ENCODE data around the gene PKDREJ. TPM values are rescaled to one million over a fixed set of nuclear protein-coding genes. Genes with fewer than 3 reads are reported as not detected.
A peak's percentile ranks its signal among the peaks of the same experiment; 100 is the strongest.
"Not testable (repeated sequence)": the region's sequence is repeated elsewhere in the genome, so short reads cannot be mapped to it uniquely, and the experiment has no call there.

PKDREJ gene
- total RNA-seq = not detected

- Histone ChIP-seq H3K27me3 (no peaks in the 10 kb centered on the region), H3K27ac (no peak within 1 kb of the TSS), H3K4me1 (peaks cover 12% of the 10 kb centered on the region), H3K36me3 (no peaks in the 10 kb centered on the region), H3K4me3 (peak within 1 kb of the TSS; percentile 33 to 54), H3K9me3 (no peaks in the 10 kb centered on the region)
- TF ChIP-seq POLR2A (IDR thresholded peaks at IDR 0.05) = no peak
- TF ChIP-seq POLR2AphosphoS5 (IDR thresholded peaks at IDR 0.05; ENCODE audit: insufficient read depth in 1 of 2, low read depth in 1 of 2) = no peak
- TF ChIP-seq, protein P1, sequence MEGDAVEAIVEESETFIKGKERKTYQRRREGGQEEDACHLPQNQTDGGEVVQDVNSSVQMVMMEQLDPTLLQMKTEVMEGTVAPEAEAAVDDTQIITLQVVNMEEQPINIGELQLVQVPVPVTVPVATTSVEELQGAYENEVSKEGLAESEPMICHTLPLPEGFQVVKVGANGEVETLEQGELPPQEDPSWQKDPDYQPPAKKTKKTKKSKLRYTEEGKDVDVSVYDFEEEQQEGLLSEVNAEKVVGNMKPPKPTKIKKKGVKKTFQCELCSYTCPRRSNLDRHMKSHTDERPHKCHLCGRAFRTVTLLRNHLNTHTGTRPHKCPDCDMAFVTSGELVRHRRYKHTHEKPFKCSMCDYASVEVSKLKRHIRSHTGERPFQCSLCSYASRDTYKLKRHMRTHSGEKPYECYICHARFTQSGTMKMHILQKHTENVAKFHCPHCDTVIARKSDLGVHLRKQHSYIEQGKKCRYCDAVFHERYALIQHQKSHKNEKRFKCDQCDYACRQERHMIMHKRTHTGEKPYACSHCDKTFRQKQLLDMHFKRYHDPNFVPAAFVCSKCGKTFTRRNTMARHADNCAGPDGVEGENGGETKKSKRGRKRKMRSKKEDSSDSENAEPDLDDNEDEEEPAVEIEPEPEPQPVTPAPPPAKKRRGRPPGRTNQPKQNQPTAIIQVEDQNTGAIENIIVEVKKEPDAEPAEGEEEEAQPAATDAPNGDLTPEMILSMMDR (IDR thresholded peaks at IDR 0.05) = no peak
- no peak for DNase-seq (ENCODE audit: extremely low spot score in 2 of 2)
- intact Hi-C loops (cut with DNase I) = loop anchor here (10.0 kb wide), 2 partner anchors 108 to 138 kb away; partner anchors contain the start of gene PPARA
Observed at GRCh38 chr22:46263216-46263590, at the start of gene PKDREJ. TSS of gene PKDREJ (minus strand) at chr22:46263343. CDS start at chr22:46263322, 21 bp downstream.

- H3K4me1 ChIP-seq; DNase-seq (ENCODE audit: extremely low spot score in 2 of 2); H3K27ac ChIP-seq; H3K9me3 ChIP-seq; H3K27me3 ChIP-seq; intact Hi-C loops (cut with DNase I); H3K4me3 ChIP-seq; H3K36me3 ChIP-seq: not testable (repeated sequence)
Observed at GRCh38 chr22:46312848-46313247, 49.7 kb upstream of the PKDREJ start.

- intact Hi-C loops (cut with DNase I) = no loop called here
- H3K4me1 ChIP-seq = no peaks in the 10 kb centered on the region
- DNase-seq (ENCODE audit: extremely low spot score in 2 of 2) = no peak
- no peaks in the 10 kb centered on the region for H3K27me3 ChIP-seq
- H3K4me3 ChIP-seq = no peak overlapping the region
- TF ChIP-seq, protein P1 (IDR thresholded peaks at IDR 0.05) = no peak
- TF ChIP-seq POLR2AphosphoS5 (IDR thresholded peaks at IDR 0.05; ENCODE audit: insufficient read depth in 1 of 2, low read depth in 1 of 2) = no peak
- no peak for TF ChIP-seq POLR2A (IDR thresholded peaks at IDR 0.05)
- H3K27ac ChIP-seq = no peak overlapping the region
- no peaks in the 10 kb centered on the region for H3K36me3 ChIP-seq
- no peaks in the 10 kb centered on the region for H3K9me3 ChIP-seq
Observed at GRCh38 chr22:46312056-46312455, 48.9 kb upstream of the PKDREJ start.

DNA sequence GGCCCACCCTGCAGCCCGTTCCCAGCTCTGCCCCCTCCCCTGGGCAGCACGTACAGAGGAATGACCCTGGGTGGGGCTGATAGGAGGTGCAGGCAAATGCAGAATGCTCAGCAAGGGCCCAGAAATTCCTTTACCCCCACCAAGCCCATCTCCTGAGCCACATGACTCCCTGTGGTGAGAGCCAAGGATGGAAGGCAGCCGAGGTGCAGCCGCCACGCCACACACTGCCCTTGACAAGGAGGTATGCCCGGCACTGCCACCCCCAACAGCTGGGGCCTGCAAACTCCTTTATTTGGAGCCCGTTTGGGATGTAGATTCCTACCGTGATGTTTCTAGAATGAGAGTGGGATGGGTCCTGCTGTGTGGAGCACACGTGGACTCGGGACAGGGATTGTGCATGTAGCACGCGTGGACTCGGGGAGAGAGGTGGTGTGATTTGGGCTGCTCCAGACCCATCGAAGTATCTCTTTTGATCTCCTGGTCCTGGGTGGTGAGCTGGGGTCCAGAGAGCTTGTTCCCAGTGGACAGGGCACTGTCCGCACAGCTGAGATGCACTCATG, 46.5 kb upstream of the PKDREJ start:
- no peak for DNase-seq (ENCODE audit: extremely low spot score in 2 of 2)
- no peaks in the 10 kb centered on the region for H3K27me3 ChIP-seq
- no peaks in the 10 kb centered on the region for H3K4me1 ChIP-seq
- H3K27ac ChIP-seq = no peak overlapping the region
- no peak for TF ChIP-seq POLR2A (IDR thresholded peaks at IDR 0.05)
- no peak for TF ChIP-seq POLR2AphosphoS5 (IDR thresholded peaks at IDR 0.05; ENCODE audit: insufficient read depth in 1 of 2, low read depth in 1 of 2)
- TF ChIP-seq, protein P1 (IDR thresholded peaks at IDR 0.05) = no peak
- no peaks in the 10 kb centered on the region for H3K36me3 ChIP-seq
- H3K4me3 ChIP-seq = no peak overlapping the region
- H3K9me3 ChIP-seq = no peaks in the 10 kb centered on the region
- intact Hi-C loops (cut with DNase I) = no loop called here

GRCh38 chr22:46308283-46308988, 45.3 kb upstream of the PKDREJ start:
- Histone ChIP-seq H3K4me3 (no peak overlapping the region), H3K4me1 (no peaks in the 10 kb centered on the region), H3K27ac (no peak overlapping the region), H3K9me3 (no peaks in the 10 kb centered on the region), H3K27me3 (no peaks in the 10 kb centered on the region), H3K36me3 (no peaks in the 10 kb centered on the region)
- DNase-seq (ENCODE audit: extremely low spot score in 2 of 2) = no peak
- no peak for TF ChIP-seq POLR2A (IDR thresholded peaks at IDR 0.05)
- TF ChIP-seq, protein P1 (IDR thresholded peaks at IDR 0.05) = no peak
- no peak for TF ChIP-seq POLR2AphosphoS5 (IDR thresholded peaks at IDR 0.05; ENCODE audit: insufficient read depth in 1 of 2, low read depth in 1 of 2)
- intact Hi-C loops (cut with DNase I) = no loop called here

Data from vagina (tissue), 2 donors.